Occipital lobe (tissue), 2 donors: ENCODE results near the gene ZNF362. TPM values are rescaled to one million over a fixed set of nuclear protein-coding genes. Genes with fewer than 3 reads are reported as not detected.

ENCODE experiments used
- DNase-seq: peaks from one replicate; lab custom pipeline; 2025; lab: John Stamatoyannopoulos, UW
- total RNA-seq: library from RNA; depleted of rRNA; stranded (reverse); fragments of >200 nt; gene quantifications from one replicate; pipeline ENCODE4 v1.2.3, GENCODE V29; 2014

The ZNF362 gene
- total RNA-seq, 1 donor from 2014 or later = 17.3 TPM

- no peak for DNase-seq
Measured at GRCh38 chr1:33267468-33268205, 11.3 kb downstream of the ZNF362 start.

GRCh38 chr1:33268457-33268856, 12.2 kb downstream of the ZNF362 start:
- no peak for DNase-seq

- DNase-seq = no peak
Measured at GRCh38 chr1:33268927-33269610, 12.8 kb downstream of the ZNF362 start.

GRCh38 chr1:33269621-33270020, 13.3 kb downstream of the ZNF362 start:
- DNase-seq = no peak

DNA sequence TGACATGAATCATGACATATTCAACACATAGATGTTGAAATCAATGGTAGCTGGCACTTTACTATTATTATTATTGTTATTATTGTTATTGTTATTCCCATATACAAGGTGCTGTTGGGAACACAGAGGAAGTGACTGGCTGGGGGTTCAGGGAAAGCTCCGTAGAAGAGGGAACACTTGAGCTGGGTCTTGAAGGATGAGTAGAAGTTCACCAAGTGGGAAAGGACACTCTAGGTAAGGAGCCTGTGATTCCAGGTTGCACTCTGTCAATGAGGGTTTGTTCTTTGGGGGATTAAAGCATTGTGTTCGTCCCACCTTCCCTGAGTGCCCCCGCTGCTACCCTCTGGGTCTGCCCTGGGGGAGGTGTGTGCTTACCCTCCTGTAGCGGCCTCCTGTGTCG, 14.1 kb downstream of the ZNF362 start:
- no peak for DNase-seq

GRCh38 chr1:33270808-33271465, 14.6 kb downstream of the ZNF362 start:
- no peak for DNase-seq

DNA sequence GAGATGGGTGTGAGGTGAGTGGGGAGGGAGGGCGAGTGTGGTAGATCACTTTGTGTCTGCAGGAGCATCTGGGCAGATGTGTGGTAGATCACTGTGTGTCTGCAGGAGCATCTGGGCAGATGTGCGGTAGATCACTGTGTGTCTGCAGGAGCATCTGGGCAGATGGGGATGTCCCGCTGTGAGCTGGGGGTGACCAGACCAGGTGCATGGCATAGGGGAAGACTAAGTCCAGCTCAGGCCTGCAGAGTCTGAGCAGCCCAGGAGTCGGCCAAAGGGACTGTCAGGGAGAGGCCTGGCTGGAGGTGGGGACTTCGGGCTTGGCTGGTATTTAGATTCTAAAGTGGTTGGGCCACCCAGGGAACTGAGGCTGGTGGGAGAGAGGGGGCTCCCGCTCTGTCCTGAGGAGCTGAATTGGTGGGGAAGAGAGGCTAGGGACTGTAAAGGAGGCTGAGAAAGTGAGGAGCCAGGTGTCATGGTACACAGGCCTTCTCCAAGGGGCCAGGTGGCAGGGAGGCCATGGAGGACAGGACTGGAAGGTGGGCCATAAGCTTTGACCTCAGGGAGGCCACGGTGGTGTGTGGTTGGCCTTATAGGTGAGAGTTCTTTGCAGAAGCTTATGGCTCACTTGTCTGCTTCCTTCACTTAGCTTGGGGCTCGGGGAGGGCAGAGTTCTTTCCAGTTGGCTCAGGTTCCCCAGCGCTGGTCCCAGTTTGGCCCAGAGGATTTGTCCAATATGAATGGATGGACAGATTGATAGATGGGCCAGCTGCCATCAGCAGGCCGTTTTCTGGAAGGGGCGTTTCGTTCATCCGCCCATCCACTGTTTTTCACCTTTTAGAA, 15.6 kb downstream of the ZNF362 start:
- no peak for DNase-seq

- no peak for DNase-seq
Measured at GRCh38 chr1:33272509-33272908, 16.2 kb downstream of the ZNF362 start.

- DNase-seq = no peak
Measured at GRCh38 chr1:33272930-33273329, 16.6 kb downstream of the ZNF362 start.

DNA sequence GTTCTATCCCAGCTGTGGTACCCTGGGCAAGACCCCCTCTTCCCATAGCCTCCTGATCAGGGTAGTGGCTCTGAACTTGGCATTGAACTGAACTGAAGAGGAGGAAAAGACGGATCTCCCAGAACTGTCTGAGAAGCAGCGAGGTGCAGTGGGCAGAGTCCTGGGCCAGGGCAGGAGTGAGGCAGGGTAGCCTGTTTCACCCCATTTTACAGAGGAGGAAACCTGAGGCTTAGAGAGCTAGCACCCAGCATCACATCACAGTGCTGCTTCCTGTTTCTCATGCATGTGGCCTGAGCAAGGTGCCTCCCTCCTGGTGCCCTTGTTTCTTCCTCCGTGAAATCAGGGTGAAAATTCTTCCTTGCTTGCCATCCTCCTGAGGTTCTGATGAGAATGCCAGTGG, 17.1 kb downstream of the ZNF362 start:
- DNase-seq = no peak

GRCh38 chr1:33273961-33274371, 17.7 kb downstream of the ZNF362 start:
- no peak for DNase-seq

DNA sequence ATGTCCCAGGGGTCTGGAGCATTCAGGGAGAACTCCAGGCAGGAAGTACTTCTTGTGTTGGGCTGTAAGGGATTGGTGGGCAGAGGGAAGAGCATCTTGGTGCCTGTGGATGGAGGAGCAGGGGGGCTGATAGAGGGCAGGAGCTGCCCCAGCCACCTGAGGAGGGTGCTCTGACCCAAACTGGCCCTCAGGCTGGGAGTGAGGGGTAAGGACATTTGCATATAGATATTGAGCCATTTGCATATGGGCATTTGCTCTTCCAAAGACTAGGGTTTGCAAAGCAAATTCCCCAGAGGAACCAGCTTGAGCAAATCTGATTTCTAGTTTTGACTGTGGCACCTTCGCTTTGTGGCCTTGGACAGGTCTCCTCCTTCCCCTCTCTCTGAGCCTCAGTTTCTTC, 18.2 kb downstream of the ZNF362 start:
- no peak for DNase-seq

DNA sequence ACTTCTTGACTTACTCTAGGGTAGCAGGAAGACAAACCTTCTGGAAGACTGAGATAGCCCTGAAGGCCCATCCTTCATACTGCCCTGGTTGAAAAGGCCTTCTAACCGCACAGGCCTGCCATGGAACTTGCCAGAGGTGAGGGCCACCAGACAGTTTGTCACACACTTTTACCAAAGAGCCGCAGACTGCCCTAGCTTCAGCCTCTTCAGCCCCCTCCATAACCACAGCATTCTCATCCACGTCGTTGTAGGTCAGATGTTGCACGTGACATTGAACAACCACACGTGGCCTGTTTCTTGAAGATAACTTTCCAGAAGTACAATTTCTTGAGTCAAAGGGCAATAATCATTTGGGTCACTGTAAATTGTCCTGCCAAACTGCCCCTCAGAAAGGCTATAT, 18.9 kb downstream of the ZNF362 start:
- DNase-seq = no peak

GRCh38 chr1:33275706-33276572, 19.6 kb downstream of the ZNF362 start:
- DNase-seq = no peak

DNA sequence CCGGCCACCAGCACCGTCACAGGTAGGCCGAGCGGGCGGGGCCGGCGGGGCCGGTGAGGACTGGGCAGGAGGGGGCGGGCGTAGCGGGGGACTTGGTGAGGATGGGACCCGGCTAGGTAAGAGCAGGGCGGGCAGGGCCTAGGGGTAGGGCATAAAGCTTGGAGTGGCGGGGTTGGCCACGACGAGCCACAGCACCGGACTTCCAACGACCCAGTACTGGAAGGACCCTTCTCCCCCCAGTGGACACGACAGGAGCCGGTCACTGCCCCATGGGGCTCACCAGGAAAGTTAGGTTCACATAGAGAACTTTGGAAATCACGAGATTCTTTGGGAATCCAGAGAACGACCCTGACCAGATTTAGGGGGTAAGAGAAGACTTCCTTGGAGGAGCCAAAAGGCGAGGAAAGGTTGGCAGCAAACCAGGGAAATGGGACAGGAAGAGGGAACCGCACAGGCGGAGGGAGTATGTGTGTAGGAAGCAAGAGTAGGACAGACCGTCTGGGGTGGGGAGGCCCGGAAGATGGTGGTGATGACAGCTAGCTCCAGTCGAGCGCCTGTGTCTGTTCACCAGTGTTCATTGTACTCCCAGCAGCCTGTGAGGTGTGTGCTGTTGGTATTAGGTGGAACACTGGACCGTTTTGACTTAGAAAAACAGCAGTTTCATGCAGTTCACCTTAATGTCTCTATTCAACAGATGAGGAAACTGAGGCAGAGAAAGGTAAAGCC, 20.4 kb downstream of the ZNF362 start:
- DNase-seq = no peak

DNA sequence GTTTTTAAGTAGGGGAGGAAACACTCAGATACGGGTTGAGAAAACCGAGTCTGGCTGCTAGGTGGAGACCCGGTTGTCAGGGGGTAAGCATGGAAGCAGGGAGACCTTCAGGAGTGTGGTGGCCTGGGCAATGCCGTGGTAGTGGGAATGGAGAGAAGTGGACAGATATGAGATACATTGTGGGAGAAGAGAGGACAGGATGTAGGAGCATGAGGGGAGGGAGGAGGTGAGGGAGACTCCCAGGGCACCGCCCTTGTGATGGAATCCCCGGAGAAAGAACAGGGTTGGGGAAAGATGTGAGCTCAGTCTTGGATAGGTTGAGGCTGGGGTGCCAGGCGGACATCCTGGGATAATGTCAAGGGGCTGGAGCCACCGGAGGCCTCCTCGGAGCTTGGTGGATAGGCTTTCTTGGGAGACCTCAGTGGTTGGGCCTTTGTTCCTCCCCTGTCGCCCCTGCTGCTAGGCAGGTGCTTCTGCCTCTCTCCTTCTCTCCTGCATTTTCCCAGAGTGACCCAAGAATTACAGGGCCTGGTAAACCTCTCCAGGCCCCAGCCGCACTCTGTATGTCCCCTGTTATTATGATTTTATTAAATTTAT, 21.3 kb downstream of the ZNF362 start:
- no peak for DNase-seq

DNA sequence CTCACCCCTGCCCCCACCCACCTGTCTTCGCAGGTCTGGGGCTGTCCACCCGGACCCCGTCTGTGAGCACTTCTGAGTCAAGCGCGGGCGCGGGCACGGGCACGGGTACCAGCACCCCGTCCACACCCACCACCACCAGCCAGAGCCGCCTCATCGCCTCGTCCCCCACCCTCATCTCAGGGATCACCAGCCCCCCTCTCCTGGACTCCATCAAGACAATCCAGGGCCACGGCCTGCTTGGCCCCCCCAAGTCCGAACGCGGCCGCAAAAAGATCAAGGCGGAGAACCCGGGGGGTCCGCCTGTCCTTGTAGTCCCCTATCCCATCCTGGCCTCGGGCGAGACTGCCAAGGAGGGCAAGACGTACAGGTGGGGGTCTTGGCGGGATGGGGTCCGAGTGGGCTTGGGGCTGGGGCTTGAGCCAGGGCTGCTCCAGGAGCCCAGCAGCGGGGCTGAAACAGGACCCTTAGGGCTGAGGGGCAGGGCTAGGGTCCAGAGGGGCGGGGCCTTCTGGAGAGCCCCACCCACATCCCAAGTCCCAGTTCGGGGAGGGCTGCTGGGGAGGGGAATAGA, 23.9 kb downstream of the ZNF362 start:
- DNase-seq = no peak

GRCh38 chr1:33281554-33282303, 25.4 kb downstream of the ZNF362 start:
- no peak for DNase-seq

DNA sequence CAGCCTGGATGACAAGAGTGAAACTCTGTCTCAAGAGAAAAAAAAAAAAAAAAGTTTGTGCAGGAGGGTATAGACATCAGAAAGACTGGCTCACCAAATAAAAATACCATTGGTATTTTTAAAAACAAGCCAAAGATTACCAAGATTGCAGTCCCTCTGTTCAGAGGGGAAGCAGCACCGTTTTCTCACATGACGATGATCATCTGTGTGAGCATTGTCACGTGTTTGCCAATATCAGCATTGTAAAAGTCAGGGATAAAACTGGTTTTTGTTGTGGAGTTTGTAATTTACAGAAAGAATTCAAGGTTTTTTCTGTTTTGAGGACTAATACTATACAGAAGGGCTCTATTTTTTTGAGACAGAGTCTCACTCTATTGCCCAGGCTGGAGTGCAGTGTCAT, 26.5 kb downstream of the ZNF362 start:
- no peak for DNase-seq
